Skeletal muscle satellite cell (primary cell): Measurements from ENCODE around the gene NARS2.
"Not testable (repeated sequence)": the region's sequence is repeated elsewhere in the genome, so short reads cannot be mapped to it uniquely, and the experiment has no call there.

Experiments
- H3K27me3 ChIP-seq: 2 replicates; pipeline ENCODE4 v1.7.0; 2013; ENCODE audit warnings: low read length; ENCODE audit not compliant: control insufficient read depth, insufficient read depth
- H3K36me3 ChIP-seq: 2 replicates; pipeline ENCODE4 v1.7.0; 2013; ENCODE audit warnings: mild to moderate bottlenecking, control low read depth, low read length; ENCODE audit not compliant: insufficient read depth
- H3K4me1 ChIP-seq: 2 replicates; pipeline ENCODE4 v1.7.0; 2013; ENCODE audit warnings: low read length; ENCODE audit not compliant: control insufficient read depth, insufficient read depth
- H3K4me2 ChIP-seq: 2 replicates; pipeline ENCODE4 v1.7.0; 2013; ENCODE audit warnings: mild to moderate bottlenecking, low read length
- H3K4me3 ChIP-seq: 2 replicates; pipeline ENCODE4 v1.7.0; 2013; ENCODE audit warnings: low read length
- H3K9ac ChIP-seq: 2 replicates; pipeline ENCODE4 v1.7.0; 2013; ENCODE audit warnings: mild to moderate bottlenecking, low read depth, low read length, moderate library complexity
- H3K9me3 ChIP-seq: replicated peaks from 2 replicates; pipeline ENCODE4 v1.7.0; 2013; ENCODE audit warnings: mild to moderate bottlenecking, control low read depth, low read length

Gene NARS2

GRCh38 chr11:78557236-78557635 is 17.4 kb downstream of the NARS2 start:
- Histone ChIP-seq H3K9ac (no peak overlapping the region), H3K4me3 (no peak overlapping the region), H3K4me2 (no peak overlapping the region), H3K27me3 (no peaks in the 10 kb centered on the region), H3K9me3 (no peaks in the 10 kb centered on the region), H3K36me3 (peaks cover 19% of the 10 kb centered on the region), H3K4me1 (peaks cover 20% of the 10 kb centered on the region)

DNA sequence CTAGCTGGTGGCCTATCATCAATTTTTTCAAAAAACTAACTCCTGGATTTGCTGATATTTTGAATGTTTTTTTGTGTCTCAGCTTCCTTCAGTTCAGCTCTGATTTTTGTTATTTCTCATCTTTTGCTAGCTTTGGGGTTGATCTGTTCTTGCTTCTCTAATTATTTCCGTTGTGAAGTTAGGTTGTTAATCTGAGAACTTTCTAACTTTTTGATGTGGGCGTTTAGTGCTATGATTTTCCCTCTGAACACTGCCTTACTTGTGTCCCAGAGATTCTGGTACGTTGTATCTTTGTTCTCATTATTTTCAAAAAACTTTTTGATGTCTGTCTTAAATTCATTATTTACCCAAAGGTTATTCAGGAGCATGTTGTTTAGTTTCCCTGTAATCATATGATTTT is 19.1 kb downstream of the NARS2 start:
- peaks cover 19% of the 10 kb centered on the region for H3K36me3 ChIP-seq
- H3K9ac ChIP-seq = no peak overlapping the region
- H3K27me3 ChIP-seq = no peaks in the 10 kb centered on the region
- no peak overlapping the region for H3K4me2 ChIP-seq
- no peaks in the 10 kb centered on the region for H3K9me3 ChIP-seq
- no peak overlapping the region for H3K4me3 ChIP-seq
- H3K4me1 ChIP-seq = peaks cover 3% of the 10 kb centered on the region

GRCh38 chr11:78552881-78553280 is 21.8 kb downstream of the NARS2 start:
- no peaks in the 10 kb centered on the region for H3K27me3 ChIP-seq
- H3K9ac ChIP-seq = no peak overlapping the region
- H3K4me3 ChIP-seq = no peak overlapping the region
- no peak overlapping the region for H3K4me2 ChIP-seq
- no peaks in the 10 kb centered on the region for H3K9me3 ChIP-seq
- peaks cover 19% of the 10 kb centered on the region for H3K36me3 ChIP-seq
- H3K4me1 ChIP-seq = no peaks in the 10 kb centered on the region

DNA sequence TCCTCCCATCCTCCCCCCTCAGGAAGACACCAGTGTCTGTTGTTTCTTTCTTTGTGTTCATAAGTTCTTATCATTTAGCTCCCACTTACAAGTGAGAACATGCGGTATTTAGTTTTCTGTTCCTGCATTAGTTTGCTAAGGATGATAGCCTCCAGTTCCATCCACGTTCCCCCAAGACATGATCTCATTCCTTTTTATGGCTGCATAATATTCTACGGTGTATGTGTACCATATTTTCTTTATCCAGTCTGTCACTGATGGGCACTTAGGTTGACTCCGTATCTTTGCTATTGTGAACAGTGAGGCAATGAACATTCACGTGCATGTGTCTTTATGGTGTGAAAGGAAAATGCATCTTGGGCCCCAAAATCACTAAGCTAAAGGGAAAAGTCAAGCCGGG is 22.5 kb downstream of the NARS2 start:
- H3K4me2 ChIP-seq, H3K27me3 ChIP-seq, H3K4me3 ChIP-seq, H3K9me3 ChIP-seq, H3K9ac ChIP-seq, H3K4me1 ChIP-seq: not testable (repeated sequence)
- H3K36me3 ChIP-seq = peaks cover 16% of the 10 kb centered on the region

GRCh38 chr11:78551066-78551465 is 23.6 kb downstream of the NARS2 start:
- Histone ChIP-seq H3K36me3 (peaks cover 9% of the 10 kb centered on the region), H3K4me2 (no peak overlapping the region), H3K9ac (no peak overlapping the region), H3K4me1 (no peaks in the 10 kb centered on the region), H3K27me3 (no peaks in the 10 kb centered on the region), H3K4me3 (no peak overlapping the region), H3K9me3 (no peaks in the 10 kb centered on the region)

DNA sequence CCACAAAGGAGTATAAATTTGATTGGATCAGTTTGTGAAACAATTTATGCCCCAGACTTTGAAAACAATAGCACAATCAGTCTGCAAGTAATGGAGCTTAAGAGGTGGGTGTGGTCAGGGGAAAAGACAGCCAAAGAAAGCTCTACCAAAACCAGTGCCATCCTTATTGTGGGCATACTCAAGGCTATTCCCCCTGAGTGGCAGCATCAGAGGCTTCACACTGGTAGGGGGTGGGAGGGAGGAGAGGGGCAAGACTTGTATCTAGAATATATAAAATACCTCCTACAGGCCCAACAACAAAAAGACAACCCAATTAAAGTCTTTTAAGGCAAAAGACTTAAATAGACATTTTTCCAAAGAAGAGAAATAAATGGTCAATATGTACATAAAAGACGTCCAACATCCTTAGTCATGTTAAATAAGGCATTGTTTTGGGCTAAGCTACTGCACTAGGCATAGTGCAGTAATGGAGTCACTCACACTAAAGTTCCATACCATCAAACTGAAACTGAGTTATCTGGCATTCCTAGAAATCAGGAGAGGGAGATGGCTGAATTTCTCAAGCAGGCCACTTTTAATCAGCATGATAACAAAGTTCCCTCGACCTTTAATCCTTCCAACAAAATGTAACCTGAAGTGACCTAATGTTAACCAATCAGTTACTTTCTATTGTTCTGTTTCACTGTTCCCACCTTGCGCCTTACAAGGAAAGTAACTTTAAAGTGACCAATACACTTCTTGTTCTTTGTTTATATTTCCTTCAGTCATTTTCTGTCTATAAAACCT is 24.8 kb downstream of the NARS2 start:
- Histone ChIP-seq H3K4me2 (no peak overlapping the region), H3K36me3 (no peaks in the 10 kb centered on the region), H3K27me3 (no peaks in the 10 kb centered on the region), H3K4me1 (no peaks in the 10 kb centered on the region), H3K4me3 (no peak overlapping the region), H3K9ac (no peak overlapping the region), H3K9me3 (no peaks in the 10 kb centered on the region)

GRCh38 chr11:78548911-78549590 is 25.6 kb downstream of the NARS2 start:
- Histone ChIP-seq H3K9me3 (no peaks in the 10 kb centered on the region), H3K27me3 (no peaks in the 10 kb centered on the region), H3K4me1 (no peaks in the 10 kb centered on the region), H3K9ac (no peak overlapping the region), H3K4me3 (no peak overlapping the region), H3K4me2 (no peak overlapping the region), H3K36me3 (no peaks in the 10 kb centered on the region)

- Histone ChIP-seq H3K36me3 (no peaks in the 10 kb centered on the region), H3K27me3 (no peaks in the 10 kb centered on the region), H3K9me3 (no peaks in the 10 kb centered on the region), H3K4me3 (no peak overlapping the region), H3K4me2 (no peak overlapping the region), H3K4me1 (no peaks in the 10 kb centered on the region), H3K9ac (no peak overlapping the region)
Measured at GRCh38 chr11:78547931-78548705, 26.5 kb downstream of the NARS2 start.

DNA sequence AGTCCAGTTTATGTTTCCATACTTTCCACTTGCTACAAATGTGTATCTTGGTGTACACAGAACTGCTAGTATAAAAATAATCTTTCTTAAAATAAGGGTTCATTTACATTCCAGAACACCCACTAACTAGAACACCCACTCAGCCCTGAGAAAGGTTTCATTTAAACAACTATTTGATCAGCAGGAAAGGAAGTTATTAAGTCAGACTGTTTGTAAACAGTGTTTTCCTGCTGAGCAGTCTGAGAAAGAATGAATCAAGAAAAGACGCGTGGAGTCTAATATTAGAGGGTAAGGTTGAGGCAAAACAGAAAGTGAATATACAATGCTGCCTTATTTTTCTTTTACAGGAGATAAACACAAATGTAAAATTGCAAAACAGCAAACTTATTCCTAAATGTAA is 32.7 kb downstream of the NARS2 start:
- Histone ChIP-seq H3K4me2 (no peak overlapping the region), H3K4me1 (no peaks in the 10 kb centered on the region), H3K36me3 (peaks cover 5% of the 10 kb centered on the region), H3K4me3 (no peak overlapping the region), H3K9ac (no peak overlapping the region), H3K27me3 (no peaks in the 10 kb centered on the region), H3K9me3 (no peaks in the 10 kb centered on the region)

GRCh38 chr11:78541537-78541936 is 33.1 kb downstream of the NARS2 start:
- H3K9ac ChIP-seq = no peak overlapping the region
- H3K36me3 ChIP-seq = peaks cover 5% of the 10 kb centered on the region

GRCh38 chr11:78540256-78540655 is 34.4 kb downstream of the NARS2 start:
- no peak overlapping the region for H3K4me3 ChIP-seq
- no peaks in the 10 kb centered on the region for H3K9me3 ChIP-seq
- H3K4me1 ChIP-seq = no peaks in the 10 kb centered on the region
- no peak overlapping the region for H3K9ac ChIP-seq
- peaks cover 5% of the 10 kb centered on the region for H3K36me3 ChIP-seq
- H3K27me3 ChIP-seq = no peaks in the 10 kb centered on the region
- no peak overlapping the region for H3K4me2 ChIP-seq

More at GRCh38 chr11:78541537-78541936, 33.1 kb downstream of the NARS2 start:
- no peak overlapping the region for H3K4me3 ChIP-seq
- H3K27me3 ChIP-seq = no peaks in the 10 kb centered on the region
- no peaks in the 10 kb centered on the region for H3K4me1 ChIP-seq
- H3K4me2 ChIP-seq = no peak overlapping the region
- H3K9me3 ChIP-seq = no peaks in the 10 kb centered on the region
